GM03348 (cell line): ENCODE results near the gene NUP133.
"Not testable (repeated sequence)": the region's sequence is repeated elsewhere in the genome, so short reads cannot be mapped to it uniquely, and the experiment has no call there.

ENCODE experiments used
- DNase-seq: peaks from one replicate; pipeline ENCODE4 v3.0.0; 2012; ENCODE audit warnings: low spot score

The NUP133 gene

GRCh38 chr1:229412056-229412455, 96.1 kb downstream of the NUP133 start:
- DNase-seq, result no peak

DNA sequence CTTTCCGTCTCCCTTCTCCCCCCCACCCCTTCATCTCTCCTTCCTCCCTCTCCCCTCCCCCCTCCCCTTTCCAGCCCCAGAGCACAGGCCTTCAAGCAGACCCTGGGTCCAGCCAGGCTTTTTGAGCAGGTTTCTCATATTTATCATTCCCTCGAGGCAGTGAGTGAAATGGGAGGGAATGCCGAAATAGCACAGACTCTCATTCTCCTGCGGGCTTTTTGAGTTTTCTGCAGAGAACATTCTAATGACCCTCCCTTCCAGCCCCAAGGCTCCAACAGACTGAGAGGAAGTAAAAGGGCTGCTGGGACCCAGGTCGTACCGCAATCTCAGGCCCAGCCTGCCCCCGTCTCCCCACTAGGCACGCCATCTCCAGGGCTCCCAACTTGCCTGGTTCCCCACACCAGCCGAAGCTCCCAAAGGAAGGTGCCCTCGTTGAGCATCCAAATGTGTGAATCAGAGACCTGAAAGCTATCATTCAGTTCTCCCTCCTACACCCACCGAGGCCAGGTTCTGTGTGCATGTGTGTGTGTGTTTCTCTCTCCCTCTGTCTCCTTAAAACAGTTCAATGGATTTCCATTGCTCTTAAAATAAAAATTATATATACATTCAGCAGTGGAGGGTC, 96.6 kb downstream of the NUP133 start:
- DNase-seq, result no peak

DNA sequence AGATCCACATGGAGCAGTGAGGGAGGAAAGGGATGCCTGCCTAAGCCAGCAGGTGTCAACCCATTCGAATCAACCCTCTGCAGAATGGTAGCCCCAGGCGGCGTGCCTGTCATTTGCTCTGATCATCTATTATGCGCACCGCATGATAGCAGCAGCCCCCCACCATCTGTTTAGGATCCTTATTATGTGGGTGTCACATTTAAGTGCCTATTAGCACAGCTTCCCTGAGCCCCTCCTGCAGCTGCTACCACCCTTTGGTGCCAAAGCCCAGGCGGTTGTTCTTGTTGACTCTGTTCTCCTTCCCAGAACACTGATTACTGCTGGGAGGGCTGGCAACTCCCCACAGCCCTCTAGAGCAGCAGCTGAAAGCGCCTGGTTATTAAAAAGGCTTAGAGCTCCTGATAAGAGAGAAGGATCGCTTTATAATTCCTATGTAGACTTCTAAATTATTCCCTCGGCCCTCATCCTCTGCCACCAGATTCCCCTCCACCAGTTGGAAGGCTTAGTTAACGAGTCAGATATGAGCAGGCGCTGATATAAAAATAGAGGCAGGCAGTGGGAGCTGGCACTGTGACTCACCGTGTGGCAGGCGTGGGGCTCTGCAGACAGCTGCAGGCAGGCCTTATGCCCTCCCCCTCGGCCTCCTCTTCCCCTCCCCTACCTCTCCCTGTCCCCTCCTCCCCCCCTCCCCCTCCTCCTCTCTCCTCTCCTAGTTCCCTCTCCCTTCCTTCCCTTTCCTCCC, 97.3 kb downstream of the NUP133 start:
- DNase-seq, result peak; percentile 74

- no peak for DNase-seq
Measured at GRCh38 chr1:229410370-229410691, 97.8 kb downstream of the NUP133 start.

GRCh38 chr1:229409616-229410369, 98.3 kb downstream of the NUP133 start:
- DNase-seq, result no peak

DNA sequence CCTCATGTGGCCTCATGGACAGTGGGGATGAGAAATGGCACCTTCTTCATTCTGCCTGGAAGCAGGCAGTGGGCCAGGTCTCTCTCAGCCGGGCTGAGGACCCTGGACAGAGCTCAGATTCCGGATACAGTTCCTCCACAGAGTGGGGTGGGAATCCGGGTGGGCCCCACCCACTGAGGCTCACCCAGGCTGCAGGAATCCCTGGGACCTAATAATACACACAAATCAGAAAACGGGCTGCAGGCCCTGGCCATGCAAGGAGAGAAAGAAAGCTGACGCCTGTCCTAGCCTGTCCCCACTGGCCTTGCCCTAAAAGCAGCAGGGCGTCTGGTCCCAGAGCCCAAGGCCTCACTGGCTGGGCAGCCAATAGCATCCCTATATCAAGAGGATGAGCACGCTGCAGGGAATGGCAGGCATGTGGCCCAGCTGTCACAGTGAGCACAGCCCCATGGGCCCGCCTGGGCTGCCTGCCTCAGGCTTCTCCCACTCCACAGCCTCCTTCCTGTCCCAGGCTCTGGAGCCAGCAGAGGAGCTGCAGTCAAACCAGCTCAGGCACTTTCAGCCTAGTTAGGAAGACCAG, 99.6 kb downstream of the NUP133 start:
- DNase-seq, result no peak

GRCh38 chr1:229407206-229408026, 100.7 kb downstream of the NUP133 start:
- no peak for DNase-seq

GRCh38 chr1:229406798-229407197, 101.3 kb downstream of the NUP133 start:
- no peak for DNase-seq

DNA sequence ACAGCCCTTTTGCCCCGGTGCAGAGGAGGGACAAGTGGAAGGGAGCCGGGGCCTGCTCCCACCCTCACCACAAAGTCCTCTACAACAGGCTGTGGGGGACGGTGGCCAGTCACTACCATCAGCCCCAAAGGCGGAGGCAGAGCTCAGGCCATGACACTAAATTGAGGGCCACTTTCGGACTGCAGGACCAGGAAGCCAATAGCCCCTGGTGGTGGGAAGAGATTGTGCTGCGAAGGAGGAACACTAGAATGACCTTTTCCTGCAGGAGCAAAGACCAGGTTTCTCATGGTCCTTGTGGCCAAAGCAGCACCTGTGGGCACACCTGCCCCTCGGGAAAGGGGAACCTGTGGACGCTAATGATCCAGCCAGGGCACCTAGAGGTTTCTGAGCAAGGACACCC, 104.6 kb downstream of the NUP133 start:
- no peak for DNase-seq

GRCh38 chr1:229402993-229403392, 105.1 kb downstream of the NUP133 start:
- no peak for DNase-seq

GRCh38 chr1:229402329-229402728, 105.8 kb downstream of the NUP133 start:
- DNase-seq, result not testable (repeated sequence)

DNA sequence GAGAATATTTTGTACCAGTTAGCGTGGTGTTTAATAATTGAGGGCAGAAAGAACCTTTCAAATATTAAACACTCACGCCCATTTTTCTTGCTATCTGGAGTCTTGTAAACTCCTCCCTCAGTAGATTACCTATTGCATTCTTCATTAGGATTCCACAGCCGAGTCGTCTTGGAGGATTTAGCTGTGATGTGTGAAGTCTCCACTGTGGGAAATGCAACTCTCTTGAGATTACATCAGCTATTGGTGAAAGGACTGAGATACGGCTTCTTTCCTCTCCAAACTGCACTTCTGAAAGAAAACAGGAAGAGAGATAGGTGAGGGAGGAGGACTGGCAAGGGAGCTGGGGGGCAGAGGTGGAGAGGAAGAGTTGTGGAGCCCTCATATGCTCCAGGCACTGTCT, 110.4 kb downstream of the NUP133 start:
- no peak for DNase-seq

GRCh38 chr1:229396585-229397206, 111.4 kb downstream of the NUP133 start:
- DNase-seq, result no peak

- DNase-seq, result not testable (repeated sequence)
Measured at GRCh38 chr1:229394517-229394916, 113.6 kb downstream of the NUP133 start.

- DNase-seq, result no peak
Measured at GRCh38 chr1:229392936-229393335, 115.2 kb downstream of the NUP133 start.
